Erythroblast (primary cell): ENCODE data around the gene PDE9A.

Source experiments
- GATA1 ChIP-seq: IDR thresholded peaks from 2 replicates; pipeline ENCODE4 v1.6.1; 2011; ENCODE audit warnings: low read depth, mild to moderate bottlenecking, control low read depth, low read length, moderate library complexity
- POLR2A ChIP-seq: IDR thresholded peaks from 2 replicates; pipeline ENCODE4 v1.6.1; 2011; ENCODE audit warnings: mild to moderate bottlenecking, low read length

DNA sequence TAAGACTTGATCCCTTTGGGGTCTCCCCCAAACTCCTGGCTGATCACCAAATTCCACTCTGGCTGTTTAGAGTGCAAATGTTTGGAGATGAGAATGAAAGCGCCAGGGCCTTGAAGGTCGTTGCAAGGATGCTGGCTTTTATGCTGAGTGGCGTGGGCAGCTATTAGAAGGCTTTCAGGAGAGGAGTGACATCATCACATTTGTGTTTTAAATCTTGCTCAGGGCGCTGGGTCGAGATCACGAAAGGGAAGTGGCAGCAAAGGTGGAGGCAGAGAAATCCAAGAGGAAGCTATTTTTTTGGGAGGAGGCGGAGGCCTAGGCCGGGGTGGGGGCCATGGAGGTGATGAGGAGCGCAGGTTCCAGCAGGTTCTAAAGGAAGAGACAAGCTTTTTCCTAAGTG lies 49.3 kb downstream of the PDE9A start:
- no peak for TF ChIP-seq POLR2A
- TF ChIP-seq GATA1: no peak
